Activated T-cell treated with anti-CD3 and anti-CD28 coated beads, Interleukin-2, amount 50 U/mL, for 1 hour (primary cell): Measurements from ENCODE around the gene SRRM2.

ENCODE experiments used
- DNase-seq: peaks from one replicate; pipeline ENCODE4 v3.0.0-alpha.2; 2020

The SRRM2 gene

GRCh38 chr16:2803545-2804195 is 51.2 kb downstream of the SRRM2 start:
- no peak for DNase-seq

- DNase-seq = no peak
Observed at GRCh38 chr16:2804728-2805127, 52.3 kb downstream of the SRRM2 start.

GRCh38 chr16:2806286-2806685 is 53.8 kb downstream of the SRRM2 start:
- DNase-seq = no peak

GRCh38 chr16:2808181-2808580 is 55.7 kb downstream of the SRRM2 start:
- no peak for DNase-seq

DNA sequence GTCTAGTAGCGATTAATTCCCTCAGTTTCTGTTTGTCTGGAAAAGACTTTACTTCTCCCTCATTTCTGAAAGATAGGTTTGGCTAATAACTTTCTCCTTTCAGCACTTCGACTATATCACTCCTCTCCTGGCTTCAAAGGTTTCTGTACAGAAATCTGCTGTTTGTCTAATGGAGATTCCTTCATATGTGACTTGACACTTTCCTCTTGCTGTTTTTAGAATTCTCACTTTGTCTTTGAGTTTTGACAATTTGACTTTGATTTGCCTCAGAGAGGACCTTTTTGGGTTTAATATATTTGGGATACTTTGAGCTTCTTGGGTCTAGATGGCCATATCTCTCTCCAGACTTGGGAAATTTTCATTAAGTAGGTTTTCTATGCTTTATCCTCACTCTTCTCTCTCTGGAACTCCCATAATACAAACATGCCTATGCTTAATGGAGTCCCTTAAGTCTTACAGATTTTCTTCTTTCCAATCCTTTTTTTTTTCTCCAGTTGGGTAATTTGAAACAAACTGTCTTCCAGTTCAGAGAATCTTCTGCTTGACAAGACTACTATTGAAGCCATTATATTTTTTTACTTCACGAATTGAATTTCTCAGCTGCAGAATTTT is 56.8 kb downstream of the SRRM2 start:
- DNase-seq = no peak

- DNase-seq = no peak
Observed at GRCh38 chr16:2810651-2811050, 58.2 kb downstream of the SRRM2 start.

DNA sequence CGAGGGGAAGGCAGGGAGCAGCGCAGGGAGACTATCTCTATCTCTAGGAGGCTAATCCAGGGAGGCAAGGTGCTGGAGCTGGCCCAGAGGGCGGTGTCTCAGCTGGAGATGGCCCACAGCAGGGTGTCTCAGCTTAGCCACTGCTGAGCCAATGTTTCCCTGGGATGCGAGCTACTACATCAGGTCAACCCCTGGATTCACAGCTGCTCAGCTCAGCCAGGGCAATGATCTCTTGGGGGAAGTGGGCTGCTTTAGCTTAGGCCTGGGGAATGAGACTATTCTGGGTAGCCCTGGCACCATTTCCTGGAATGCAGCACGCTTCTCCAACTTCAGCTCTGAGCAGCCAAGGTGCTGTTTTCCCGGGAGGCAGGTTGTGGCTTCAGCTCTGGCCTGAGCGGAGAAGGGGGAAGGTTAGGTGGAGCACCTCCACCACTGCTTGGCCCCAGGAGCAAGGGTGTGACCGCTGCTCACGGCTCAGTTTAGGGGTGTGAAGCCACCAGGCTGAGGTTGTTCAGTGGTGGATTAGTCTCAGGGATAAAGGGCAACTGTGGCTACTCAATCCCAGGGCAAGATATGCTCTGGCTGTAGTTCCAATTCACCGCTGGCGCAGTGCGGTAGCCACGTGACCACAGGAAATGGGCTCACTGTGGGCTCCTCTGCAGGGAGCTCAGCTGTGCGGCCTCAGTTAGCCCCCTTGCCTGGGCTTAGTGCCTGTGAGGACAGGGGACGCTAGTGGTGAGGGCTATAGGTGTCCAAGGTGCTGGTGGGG is 59.4 kb downstream of the SRRM2 start:
- no peak for DNase-seq

DNA sequence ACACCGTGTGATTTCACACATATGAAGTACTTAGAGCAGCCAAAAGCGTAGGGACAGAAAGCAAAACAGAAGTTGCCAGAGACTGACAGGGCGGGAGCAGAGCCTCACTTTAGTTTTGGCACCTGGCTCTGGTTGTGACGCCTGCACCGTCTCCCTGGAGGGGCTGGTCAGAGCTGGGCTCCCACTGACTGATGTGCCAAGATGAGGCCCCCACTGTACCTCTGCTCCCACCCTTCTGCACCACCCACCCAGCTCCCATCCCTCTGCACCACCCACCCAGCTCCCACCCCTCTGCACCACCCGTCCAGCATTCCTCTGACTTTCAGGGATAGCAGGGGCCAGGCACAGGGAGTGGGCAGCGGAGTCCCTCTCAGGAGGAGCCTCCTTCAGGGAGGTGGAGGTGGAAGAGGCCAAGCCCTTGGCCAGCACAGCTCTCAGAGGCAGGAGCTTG is 61.4 kb downstream of the SRRM2 start:
- no peak for DNase-seq

DNA sequence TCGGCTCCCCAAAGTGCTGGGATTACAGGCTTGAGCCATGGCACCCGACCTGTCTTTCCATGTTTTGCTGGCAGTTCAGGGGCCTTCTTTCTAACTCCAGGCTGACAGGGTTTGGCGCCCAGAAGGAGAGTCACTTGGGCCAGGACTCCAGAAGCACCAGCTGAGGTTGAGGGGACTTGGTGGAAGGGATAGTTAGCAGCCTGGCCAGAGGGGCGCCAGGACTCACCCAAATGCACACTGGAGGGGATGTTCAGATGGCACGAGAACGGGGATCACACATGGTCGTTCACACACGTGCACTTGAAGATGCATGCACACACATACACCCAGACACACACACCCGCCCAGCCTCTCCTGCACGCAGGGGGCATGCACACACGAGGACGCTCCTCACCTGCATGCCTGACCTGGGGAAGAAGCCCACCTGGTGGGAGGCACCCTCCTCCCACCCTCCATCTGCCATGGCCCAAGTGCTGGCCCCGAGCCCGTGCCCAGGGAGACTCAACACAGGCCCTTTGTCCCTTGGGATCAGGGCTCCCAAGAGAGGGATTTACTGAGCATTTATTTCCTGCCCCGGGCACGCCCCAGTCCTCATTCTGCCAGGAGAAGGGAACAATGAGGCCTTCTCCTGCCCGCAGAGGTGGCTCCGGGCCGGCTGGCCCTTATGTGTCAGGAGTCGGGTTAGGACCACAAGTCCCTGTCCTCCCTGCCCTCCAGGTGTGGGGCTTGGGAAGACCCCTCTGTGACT is 62.3 kb downstream of the SRRM2 start:
- no peak for DNase-seq

GRCh38 chr16:2815299-2815771 is 62.9 kb downstream of the SRRM2 start:
- no peak for DNase-seq

GRCh38 chr16:2816751-2817339 is 64.4 kb downstream of the SRRM2 start, which contains the start of gene PRSS21:
Gene PRSS21 (plus strand): TSS chr16:2817237. CDS start chr16:2817269, 32 bp downstream.
- peak; percentile 57 for DNase-seq

DNA sequence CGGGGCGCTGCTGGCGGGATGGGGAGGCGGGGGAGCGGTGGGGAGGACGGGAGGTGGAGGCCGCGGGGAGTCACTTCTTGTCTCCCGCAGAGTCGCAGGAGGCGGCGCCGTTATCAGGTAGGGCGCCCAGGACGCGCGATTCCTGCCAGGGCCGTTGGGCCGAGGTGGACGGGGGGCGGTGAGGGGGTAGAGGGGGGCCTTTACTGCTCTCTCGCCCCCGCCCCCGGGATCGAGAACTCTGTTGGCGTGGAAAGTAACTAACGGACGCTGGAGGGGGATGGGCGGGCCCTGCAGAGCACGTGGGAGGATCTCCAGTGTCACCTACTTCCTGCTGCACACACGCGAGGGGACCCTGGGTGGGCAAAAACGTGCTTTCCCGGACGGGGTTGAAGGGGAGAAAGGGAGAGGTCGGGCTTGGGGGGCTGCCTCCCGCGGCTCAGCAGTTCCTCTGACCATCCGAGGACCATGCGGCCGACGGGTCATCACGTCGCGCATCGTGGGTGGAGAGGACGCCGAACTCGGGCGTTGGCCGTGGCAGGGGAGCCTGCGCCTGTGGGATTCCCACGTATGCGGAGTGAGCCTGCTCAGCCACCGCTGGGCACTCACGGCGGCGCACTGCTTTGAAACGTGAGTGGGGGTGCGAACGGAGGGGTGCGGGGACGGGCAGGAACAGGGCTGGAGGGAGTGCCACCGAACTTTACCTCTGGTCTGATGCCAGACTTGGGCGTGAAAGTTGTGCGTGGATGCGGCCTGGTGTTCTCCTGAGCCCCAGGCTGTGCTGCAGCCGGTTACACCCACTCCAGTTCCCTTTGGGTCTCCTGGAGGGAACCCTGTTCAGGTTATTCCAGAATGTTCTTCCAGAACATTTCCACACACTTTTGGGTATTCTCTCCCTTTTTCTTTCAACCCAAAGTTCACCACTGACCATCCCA is 65.2 kb downstream of the SRRM2 start:
- DNase-seq = no peak

GRCh38 chr16:2818272-2818876 is 65.9 kb downstream of the SRRM2 start:
- no peak for DNase-seq

- DNase-seq = no peak
Observed at GRCh38 chr16:2819179-2819938, 66.9 kb downstream of the SRRM2 start.

- no peak for DNase-seq
Observed at GRCh38 chr16:2819939-2820835, 67.7 kb downstream of the SRRM2 start.
